HFFc6 (cell line): Measurements from ENCODE around the gene HYAL1. TPM values are rescaled to one million over a fixed set of nuclear protein-coding genes. Genes with fewer than 3 reads are reported as not detected.
"Not testable (repeated sequence)": the region's sequence is repeated elsewhere in the genome, so short reads cannot be mapped to it uniquely, and the experiment has no call there.

Experiments used
- DNase-seq: peaks from one replicate; pipeline ENCODE4 v3.0.0-alpha.2; 2018
- H3K27ac Mint-ChIP-seq: 2 replicates; pipeline ENCODE4 v1.8.0; 2020; ENCODE audit warnings: mild to moderate bottlenecking, mixed read lengths
- H3K27me3 Mint-ChIP-seq: 2 replicates; pipeline ENCODE4 v1.8.0; 2021; ENCODE audit warnings: mild to moderate bottlenecking, moderate library complexity, mixed read lengths; ENCODE audit not compliant: insufficient read depth
- H3K36me3 Mint-ChIP-seq: 2 replicates; pipeline ENCODE4 v1.8.0; 2021; ENCODE audit warnings: low read depth, mixed read lengths
- H3K4me1 Mint-ChIP-seq: 2 replicates; pipeline ENCODE4 v1.8.0; 2020; ENCODE audit warnings: low read depth, mixed read lengths
- H3K4me3 Mint-ChIP-seq: 2 replicates; pipeline ENCODE4 v1.8.0; 2020; ENCODE audit warnings: mild to moderate bottlenecking, moderate library complexity, mixed read lengths
- H3K9me3 Mint-ChIP-seq: 2 replicates; pipeline ENCODE4 v1.8.0; 2020; ENCODE audit warnings: mild to moderate bottlenecking, mixed read lengths
- CTCF ChIP-seq: fragments of 200-600 bp; sonication (generic); IDR thresholded peaks from 2 replicates; pipeline ENCODE4 v1.5.0; 2021; ENCODE audit warnings: antibody characterized with exemption, mild to moderate bottlenecking
- total RNA-seq, 6 experiments: library from RNA; stranded (reverse); fragmentation: NEBNext Ultra II Directional; extraction: Animal tissue kit (Norgen Biotek cat#: 25700); gene quantifications; 2 replicates in 1 of 6; 3 replicates in 5 of 6; pipeline ENCODE4 v1.2.3, GENCODE V29; 2021

Gene HYAL1
- total RNA-seq, 6 experiments from 2014 or later, result 0.19 to 0.38 (median 0.23) TPM; not detected in 1

DNA sequence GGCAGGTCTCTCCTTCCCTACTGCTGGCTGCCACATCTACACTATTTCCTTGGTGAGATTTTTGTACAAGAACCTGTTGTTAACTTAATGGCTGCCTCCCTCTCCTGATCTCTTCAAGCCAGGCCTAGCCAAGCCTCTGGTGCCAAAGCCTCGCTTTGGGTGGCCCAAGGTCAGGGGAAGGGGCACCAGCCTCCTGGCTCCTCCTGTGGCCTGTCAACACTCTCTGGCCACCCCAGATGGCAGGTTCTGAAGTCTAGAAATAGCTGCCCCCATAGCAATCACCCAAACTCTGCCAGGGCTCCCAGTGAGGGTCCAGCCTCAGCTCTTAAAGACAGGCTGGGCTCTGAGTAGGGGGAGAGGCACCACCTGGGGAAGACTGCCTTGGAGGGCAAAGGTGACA lies 16.1 kb downstream of the HYAL1 start:
- Mint-ChIP-seq H3K9me3 (no peaks in the 10 kb centered on the region), H3K27ac (no peak overlapping the region), H3K4me3 (no peak overlapping the region), H3K27me3 (no peaks in the 10 kb centered on the region; the same call in 1 of the 2 replicates), H3K4me1 (peaks cover 7% of the 10 kb centered on the region), H3K36me3 (peaks cover 10% of the 10 kb centered on the region)
- no peak for DNase-seq
- TF ChIP-seq CTCF, result no peak

- Mint-ChIP-seq H3K4me1 (peaks cover 7% of the 10 kb centered on the region), H3K27me3 (no peaks in the 10 kb centered on the region; the same call in 1 of the 2 replicates), H3K4me3 (no peak overlapping the region), H3K27ac (no peak overlapping the region), H3K36me3 (peaks cover 10% of the 10 kb centered on the region), H3K9me3 (no peaks in the 10 kb centered on the region)
- no peak for TF ChIP-seq CTCF
- no peak for DNase-seq
Measured at GRCh38 chr3:50286322-50287227, 16.8 kb downstream of the HYAL1 start.

- not testable (repeated sequence) for DNase-seq, H3K4me1 Mint-ChIP-seq, H3K27me3 Mint-ChIP-seq, H3K27ac Mint-ChIP-seq, H3K4me3 Mint-ChIP-seq, H3K9me3 Mint-ChIP-seq, H3K36me3 Mint-ChIP-seq
Measured at GRCh38 chr3:50284121-50284520, 19.3 kb downstream of the HYAL1 start.

DNA sequence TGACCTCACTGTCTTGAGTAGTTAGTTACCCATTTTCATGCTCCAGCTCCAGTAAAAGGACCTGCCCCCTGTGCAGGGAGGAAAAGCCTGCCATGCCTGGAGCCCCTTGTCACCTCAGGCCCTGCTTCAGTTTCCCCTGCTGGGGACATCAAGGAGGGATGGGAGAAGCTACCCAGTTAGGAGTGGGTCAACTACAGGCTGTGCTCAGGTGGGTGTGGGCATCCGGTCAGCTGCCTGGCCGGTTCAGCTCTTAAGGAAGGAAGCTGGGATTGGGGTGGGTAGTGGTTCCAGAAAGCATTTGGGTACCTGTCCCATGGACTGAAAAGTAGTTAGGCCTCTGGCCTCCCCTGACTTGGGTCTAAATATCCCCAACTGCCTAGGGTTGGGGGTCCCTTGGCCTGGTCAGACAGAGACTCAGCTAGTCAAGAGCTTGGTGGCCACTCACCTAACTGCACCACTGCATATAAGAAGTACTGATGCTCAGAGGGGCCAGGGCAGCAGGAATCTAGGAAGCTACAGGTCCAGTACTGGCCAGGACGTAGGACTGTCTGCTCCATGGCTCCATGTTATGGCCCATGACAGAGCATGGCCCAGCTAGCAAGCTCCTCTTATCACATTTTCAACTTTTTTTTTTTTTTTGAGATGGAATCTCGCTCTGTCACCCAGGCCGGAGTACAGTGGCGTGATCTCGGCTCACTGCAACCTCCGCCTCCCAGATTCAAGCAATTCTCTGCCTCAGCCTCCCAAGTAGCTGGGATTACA lies 23.9 kb downstream of the HYAL1 start:
- no peak for DNase-seq
- Mint-ChIP-seq H3K4me1 (peaks cover under 1% of the 10 kb centered on the region; the same call in 1 of the 2 replicates), H3K36me3 (no peaks in the 10 kb centered on the region), H3K9me3 (no peaks in the 10 kb centered on the region), H3K4me3 (no peak overlapping the region), H3K27ac (no peak overlapping the region), H3K27me3 (peaks cover 1% of the 10 kb centered on the region)
- TF ChIP-seq CTCF, result no peak

GRCh38 chr3:50278880-50279224 lies 24.5 kb downstream of the HYAL1 start, which contains the start of gene LSMEM2:
Gene LSMEM2, plus strand, starts transcription at chr3:50279087. Its CDS starts 27 bp downstream, at chr3:50279114.
- Mint-ChIP-seq H3K9me3 (no peaks in the 10 kb centered on the region), H3K27ac (no peak within 1 kb of the TSS), H3K4me1 (peaks cover 6% of the 10 kb centered on the region; the same call in 1 of the 2 replicates), H3K36me3 (no peaks in the 10 kb centered on the region), H3K4me3 (no peak within 1 kb of the TSS), H3K27me3 (peaks cover 1% of the 10 kb centered on the region)
- no peak for TF ChIP-seq CTCF
- no peak for DNase-seq
